ENCODE measurements around the gene RRAS2.

The RRAS2 gene

GRCh38 chr11:14232652-14233051 lies 126.3 kb downstream of the RRAS2 start:
- in situ Hi-C loops (cut with HindIII; ENCODE audit: low sequenced_read_pairs), result no loop called here
- DNase-seq (ENCODE audit: low read depth), result no peak
- TF ChIP-seq, protein P1, sequence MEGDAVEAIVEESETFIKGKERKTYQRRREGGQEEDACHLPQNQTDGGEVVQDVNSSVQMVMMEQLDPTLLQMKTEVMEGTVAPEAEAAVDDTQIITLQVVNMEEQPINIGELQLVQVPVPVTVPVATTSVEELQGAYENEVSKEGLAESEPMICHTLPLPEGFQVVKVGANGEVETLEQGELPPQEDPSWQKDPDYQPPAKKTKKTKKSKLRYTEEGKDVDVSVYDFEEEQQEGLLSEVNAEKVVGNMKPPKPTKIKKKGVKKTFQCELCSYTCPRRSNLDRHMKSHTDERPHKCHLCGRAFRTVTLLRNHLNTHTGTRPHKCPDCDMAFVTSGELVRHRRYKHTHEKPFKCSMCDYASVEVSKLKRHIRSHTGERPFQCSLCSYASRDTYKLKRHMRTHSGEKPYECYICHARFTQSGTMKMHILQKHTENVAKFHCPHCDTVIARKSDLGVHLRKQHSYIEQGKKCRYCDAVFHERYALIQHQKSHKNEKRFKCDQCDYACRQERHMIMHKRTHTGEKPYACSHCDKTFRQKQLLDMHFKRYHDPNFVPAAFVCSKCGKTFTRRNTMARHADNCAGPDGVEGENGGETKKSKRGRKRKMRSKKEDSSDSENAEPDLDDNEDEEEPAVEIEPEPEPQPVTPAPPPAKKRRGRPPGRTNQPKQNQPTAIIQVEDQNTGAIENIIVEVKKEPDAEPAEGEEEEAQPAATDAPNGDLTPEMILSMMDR (IDR thresholded peaks at IDR 0.05; ENCODE audit: low read depth, low read length, missing control alignments), result peak; percentile 36
- no peak overlapping the region for H3K4me3 ChIP-seq (ENCODE audit: low read depth, low read length)

- TF ChIP-seq, protein P1 (IDR thresholded peaks at IDR 0.05; ENCODE audit: low read depth, low read length, missing control alignments), result no peak
- no peak for DNase-seq (ENCODE audit: low read depth)
- H3K4me3 ChIP-seq (ENCODE audit: low read depth, low read length), result no peak overlapping the region
- in situ Hi-C loops (cut with HindIII; ENCODE audit: low sequenced_read_pairs), result no loop called here
These were observed 128.6 kb downstream of the RRAS2 start for GRCh38 chr11:14230407-14230806.

- no peak for DNase-seq (ENCODE audit: low read depth)
- in situ Hi-C loops (cut with HindIII; ENCODE audit: low sequenced_read_pairs), result loop anchor here (10.0 kb wide), 1 partner anchor 275 kb away; no protein-coding TSS in a partner anchor
- TF ChIP-seq, protein P1 (IDR thresholded peaks at IDR 0.05; ENCODE audit: low read depth, low read length, missing control alignments), result no peak
- H3K4me3 ChIP-seq (ENCODE audit: low read depth, low read length), result no peak overlapping the region
These were observed 129.5 kb downstream of the RRAS2 start for GRCh38 chr11:14229472-14229871.

DNA sequence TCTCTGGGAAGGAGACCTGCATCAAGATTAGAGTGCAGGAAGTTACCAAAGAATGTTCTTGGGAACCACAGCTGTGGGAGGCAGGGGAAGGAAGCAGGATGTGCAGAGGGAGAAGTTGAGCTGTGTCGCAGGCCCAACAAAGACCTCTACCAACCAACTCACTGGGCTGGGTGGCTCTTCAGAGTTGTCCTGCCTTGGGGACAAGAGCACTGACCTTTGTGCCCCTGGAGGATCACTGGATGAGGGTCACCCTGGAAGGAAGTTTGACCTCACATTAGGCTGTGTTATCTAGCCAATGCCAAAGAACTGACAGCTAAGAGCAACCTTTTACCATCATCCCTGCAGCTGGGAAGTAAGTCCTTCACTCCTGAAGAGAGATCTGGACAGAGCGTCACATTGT lies 130.6 kb downstream of the RRAS2 start:
- TF ChIP-seq, protein P1 (IDR thresholded peaks at IDR 0.05; ENCODE audit: low read depth, low read length, missing control alignments), result no peak
- DNase-seq (ENCODE audit: low read depth), result no peak
- no peak overlapping the region for H3K4me3 ChIP-seq (ENCODE audit: low read depth, low read length)
- in situ Hi-C loops (cut with HindIII; ENCODE audit: low sequenced_read_pairs), result loop anchor here (10.0 kb wide), 1 partner anchor 274 kb away; no protein-coding TSS in a partner anchor
